SK-N-SH treated with all-trans-retinoic acid at 6 μM for 48 hours (cell line): ENCODE results near the gene COMMD2.

Experiments used
- CREB5 ChIP-seq: fragments of 250-450 bp; sonication (Bioruptor Pico); IDR thresholded peaks from 2 replicates; pipeline ENCODE4 v1.5.1; 2020; ENCODE audit warnings: low read depth, mild to moderate bottlenecking, moderate library complexity
- CSRNP3 ChIP-seq: fragments of 250-450 bp; sonication (Bioruptor Pico); IDR thresholded peaks from 2 replicates; pipeline ENCODE4 v1.5.1; 2021; ENCODE audit warnings: mild to moderate bottlenecking, moderate library complexity
- GLIS3 ChIP-seq: fragments of 250-450 bp; sonication (Bioruptor Pico); IDR thresholded peaks from 2 replicates; pipeline ENCODE4 v1.5.0; 2020; ENCODE audit warnings: mild to moderate bottlenecking, moderate library complexity
- OSR1 ChIP-seq: fragments of 250-450 bp; sonication (Bioruptor Pico); IDR thresholded peaks from 2 replicates; pipeline ENCODE4 v1.8.0; 2022; ENCODE audit warnings: moderate library complexity, mild to moderate bottlenecking, inconsistent platforms
- PATZ1 ChIP-seq: fragments of 250-450 bp; sonication (Bioruptor Pico); IDR thresholded peaks from 2 replicates; pipeline ENCODE4 v1.8.0; 2020; ENCODE audit warnings: mild to moderate bottlenecking, moderate library complexity, borderline replicate concordance
- POU6F1 ChIP-seq: fragments of 250-450 bp; sonication (Bioruptor Pico); IDR thresholded peaks from 2 replicates; pipeline ENCODE4 v1.8.0; 2021; ENCODE audit warnings: low read depth, mild to moderate bottlenecking, moderate library complexity, borderline replicate concordance
- PPARA ChIP-seq: fragments of 250-450 bp; sonication (Bioruptor Pico); IDR thresholded peaks from 2 replicates; pipeline ENCODE4 v1.5.0; 2020; ENCODE audit warnings: mild to moderate bottlenecking, borderline replicate concordance
- SNAI2 ChIP-seq: fragments of 250-450 bp; sonication (Bioruptor Pico); IDR thresholded peaks from 2 replicates; pipeline ENCODE4 v1.5.0; 2020; ENCODE audit warnings: mild to moderate bottlenecking, moderate library complexity
- TSHZ2 ChIP-seq: fragments of 250-450 bp; sonication (Bioruptor Pico); IDR thresholded peaks from 2 replicates; pipeline ENCODE4 v1.5.0; 2020; ENCODE audit warnings: mild to moderate bottlenecking, moderate library complexity
- ZC3H10 ChIP-seq: fragments of 250-450 bp; sonication (Bioruptor Pico); IDR thresholded peaks from 2 replicates; pipeline ENCODE4 v1.5.1; 2021; ENCODE audit warnings: mild to moderate bottlenecking, moderate library complexity
- ZFP3 ChIP-seq: fragments of 250-450 bp; sonication (Bioruptor Pico); IDR thresholded peaks from 2 replicates; pipeline ENCODE4 v1.5.0; 2020; ENCODE audit warnings: mild to moderate bottlenecking, moderate library complexity

- no peak for TF ChIP-seq PPARA
- no peak for TF ChIP-seq CREB5 (CRISPR knock-in tag)
- no peak for TF ChIP-seq TSHZ2 (CRISPR knock-in tag)
- TF ChIP-seq ZC3H10 = no peak
- no peak for TF ChIP-seq SNAI2 (CRISPR knock-in tag)
- no peak for TF ChIP-seq OSR1 (CRISPR knock-in tag)
- no peak for TF ChIP-seq PATZ1
- TF ChIP-seq GLIS3 = no peak
- TF ChIP-seq ZFP3 (CRISPR knock-in tag) = no peak
- TF ChIP-seq POU6F1 (CRISPR knock-in tag) = no peak
- no peak for TF ChIP-seq CSRNP3
Measured at GRCh38 chr3:149796026-149796425, 43.7 kb upstream of the COMMD2 start.
